Midbrain (tissue), 1 donor: Measurements from ENCODE around the gene AICDA.
"Not testable (repeated sequence)": the region's sequence is repeated elsewhere in the genome, so short reads cannot be mapped to it uniquely, and the experiment has no call there.

Source experiments
- DNase-seq: peaks from one replicate; lab custom pipeline; 2025; lab: John Stamatoyannopoulos, UW

AICDA gene

DNA sequence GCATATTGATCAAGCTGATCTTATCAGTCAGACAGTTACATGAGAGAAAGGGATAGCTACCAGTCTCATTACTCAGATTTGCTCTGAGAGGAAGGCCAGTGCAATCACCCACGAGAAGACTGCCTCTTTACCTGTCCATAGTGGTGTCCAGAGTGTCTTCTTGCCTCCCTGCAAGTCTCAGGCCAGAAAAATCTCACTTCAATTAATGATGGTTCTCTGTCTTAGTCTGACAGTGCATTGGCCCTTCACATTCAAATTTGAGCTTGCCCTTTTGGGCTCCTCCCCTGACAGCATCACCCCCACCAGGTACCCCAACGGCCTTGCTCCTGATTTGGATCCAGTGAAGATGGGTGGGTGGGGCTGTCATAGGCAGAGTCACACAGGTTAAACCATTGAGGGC, at the start of gene AICDA:
TSS of gene AICDA (minus strand) at position 231 of the 400 bp plus-strand sequence. CDS start at position 139, 92 bp downstream.
- DNase-seq, result no peak

DNA sequence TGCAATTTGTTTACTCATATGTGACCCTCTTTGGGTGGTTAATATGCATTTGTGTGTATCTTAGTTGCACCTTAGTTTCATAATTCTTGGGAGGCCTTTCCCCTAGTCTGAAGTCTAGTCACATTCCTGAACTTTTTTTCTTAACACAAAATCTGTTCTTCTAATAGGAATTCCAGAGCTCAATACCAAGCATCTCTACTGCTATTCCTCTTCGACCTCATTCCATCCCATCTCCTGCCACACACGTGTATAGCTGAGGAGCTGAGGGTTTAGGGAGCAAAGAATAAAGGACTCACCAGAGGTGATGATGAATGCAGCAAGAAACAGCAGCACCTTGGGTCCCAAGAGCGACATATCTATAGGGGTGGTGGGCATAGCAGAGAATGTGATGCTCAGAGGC, 49.1 kb upstream of the AICDA start:
- DNase-seq, result no peak

- DNase-seq, result peak; percentile 47
Measured at GRCh38 chr12:8661016-8661415, 48.4 kb upstream of the AICDA start.

GRCh38 chr12:8658346-8658745, 45.7 kb upstream of the AICDA start:
- no peak for DNase-seq

- no peak for DNase-seq
Measured at GRCh38 chr12:8655421-8655820, 42.8 kb upstream of the AICDA start.

GRCh38 chr12:8648576-8649205, 36.0 kb upstream of the AICDA start:
- DNase-seq, result no peak

DNA sequence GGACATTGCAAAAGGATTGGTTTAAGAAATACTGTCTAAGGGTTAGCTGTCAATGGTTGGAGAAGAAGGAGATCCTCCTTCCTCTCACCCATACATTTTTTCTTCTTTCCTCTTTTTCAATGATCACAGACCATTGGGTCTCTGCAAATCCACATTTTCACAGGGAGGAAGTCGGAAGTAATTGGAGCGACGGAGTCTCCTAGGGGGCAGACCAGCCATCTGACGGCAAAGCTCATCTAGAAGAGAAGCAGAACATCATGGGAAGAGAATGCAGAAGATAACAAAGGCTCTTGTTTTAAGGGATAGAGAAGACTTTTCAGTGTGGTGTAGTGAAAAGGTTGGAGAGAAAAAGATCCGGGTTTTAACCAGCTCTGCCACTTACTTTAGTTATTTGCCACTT, 35.3 kb upstream of the AICDA start:
- no peak for DNase-seq

DNA sequence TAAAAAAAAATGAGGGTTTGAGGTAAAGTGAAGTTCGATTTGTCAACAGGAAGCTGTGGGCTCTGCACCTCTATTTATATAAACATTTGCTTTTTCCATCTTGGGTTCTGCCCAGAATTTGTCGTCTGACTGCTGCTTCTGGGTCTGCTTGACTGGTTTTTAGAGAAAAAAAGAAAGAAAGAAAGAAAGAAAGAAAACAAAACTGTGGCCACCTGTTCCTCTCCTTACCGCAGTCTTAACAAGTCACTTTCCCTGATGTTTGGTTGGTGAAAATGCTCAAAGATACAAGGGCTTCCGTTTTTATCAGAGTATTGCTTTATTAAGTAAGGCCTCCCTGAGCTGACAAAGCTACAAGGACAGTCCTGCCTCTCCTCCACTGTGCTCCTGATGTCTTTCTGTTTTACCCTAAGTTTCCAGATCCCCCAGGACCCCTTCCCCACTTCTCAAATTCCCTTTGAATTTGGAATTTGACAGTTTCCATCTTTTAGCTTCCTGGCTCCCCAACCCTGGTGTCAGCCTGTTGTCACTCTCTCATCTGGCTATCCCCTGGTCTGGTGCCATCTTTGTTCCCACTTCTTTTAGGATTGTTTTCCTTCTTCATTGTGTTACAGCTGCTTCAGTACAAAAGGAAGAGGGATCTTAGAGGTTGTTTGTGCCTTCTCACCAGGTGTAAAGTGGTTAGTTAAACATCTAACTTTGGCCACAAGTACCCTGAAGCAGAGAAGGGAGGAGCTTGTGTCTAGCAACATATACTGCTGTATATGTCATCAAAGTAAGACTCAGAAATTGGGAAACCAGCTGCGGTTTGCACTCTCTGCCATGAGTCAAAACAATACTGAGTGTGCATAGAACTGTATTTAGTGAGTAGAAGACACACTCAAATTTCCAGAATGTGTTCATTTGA, 31.9 kb upstream of the AICDA start:
- no peak for DNase-seq

DNA sequence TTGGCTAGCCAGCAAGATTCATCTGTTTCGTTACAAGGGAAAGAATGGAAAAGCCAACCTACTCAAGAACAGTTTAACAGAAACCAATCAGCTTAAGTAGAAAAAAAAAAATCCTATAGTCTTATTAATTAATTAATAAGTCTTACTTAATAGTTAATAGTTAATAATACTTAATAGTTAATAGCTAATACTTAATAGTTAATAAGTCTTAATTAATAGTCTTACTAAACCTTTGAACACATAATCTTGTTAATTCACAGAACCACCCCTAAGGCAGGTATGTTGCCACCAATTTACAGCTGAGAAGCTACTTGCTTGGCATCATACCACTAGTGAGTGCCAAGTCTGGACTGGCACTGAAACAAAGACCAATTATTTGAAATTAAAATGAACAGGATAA, 30.1 kb upstream of the AICDA start:
- no peak for DNase-seq

DNA sequence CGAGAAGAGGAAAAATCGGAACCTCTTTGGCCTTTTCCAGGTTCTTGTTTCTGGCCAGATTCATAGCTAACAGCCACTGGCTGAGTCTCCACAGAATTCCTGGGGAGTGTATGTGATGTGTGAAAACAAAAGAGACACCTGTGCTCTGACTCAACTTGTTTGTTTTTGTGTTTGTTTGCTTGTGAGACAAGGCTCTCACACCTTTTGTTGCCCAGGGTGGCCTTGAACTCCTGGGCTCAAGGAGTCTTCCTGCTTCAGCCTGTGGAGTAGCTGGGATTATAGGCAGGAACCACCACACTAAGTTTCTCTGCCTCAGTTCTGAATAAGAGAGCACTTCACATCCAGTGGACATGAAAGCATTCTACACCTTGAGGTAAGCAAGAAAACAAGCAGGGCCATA, 27.3 kb upstream of the AICDA start:
- DNase-seq, result no peak

- no peak for DNase-seq
Measured at GRCh38 chr12:8638951-8639350, 26.3 kb upstream of the AICDA start.

- no peak for DNase-seq
Measured at GRCh38 chr12:8637666-8638065, 25.0 kb upstream of the AICDA start.

GRCh38 chr12:8637244-8637643, 24.6 kb upstream of the AICDA start:
- no peak for DNase-seq

DNA sequence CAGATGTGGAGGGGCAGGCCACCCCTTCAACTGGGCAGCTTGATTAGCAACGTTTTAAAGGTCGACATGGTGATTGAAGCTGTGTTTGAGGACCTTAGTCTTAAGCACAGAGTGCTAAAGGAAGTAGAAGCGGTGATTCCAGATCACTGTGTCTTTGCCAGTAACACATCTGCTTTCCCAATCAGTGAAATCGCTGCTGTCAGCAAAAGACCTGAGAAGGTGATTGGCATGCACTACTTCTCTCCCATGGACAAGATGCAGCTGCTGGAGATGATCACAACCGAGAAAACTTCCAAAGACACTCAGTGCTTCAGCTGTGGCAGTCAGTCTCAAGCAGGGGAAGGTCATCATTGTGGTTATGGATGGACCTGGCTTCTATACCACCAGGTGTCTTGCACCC, 23.9 kb upstream of the AICDA start:
- DNase-seq, result no peak

DNA sequence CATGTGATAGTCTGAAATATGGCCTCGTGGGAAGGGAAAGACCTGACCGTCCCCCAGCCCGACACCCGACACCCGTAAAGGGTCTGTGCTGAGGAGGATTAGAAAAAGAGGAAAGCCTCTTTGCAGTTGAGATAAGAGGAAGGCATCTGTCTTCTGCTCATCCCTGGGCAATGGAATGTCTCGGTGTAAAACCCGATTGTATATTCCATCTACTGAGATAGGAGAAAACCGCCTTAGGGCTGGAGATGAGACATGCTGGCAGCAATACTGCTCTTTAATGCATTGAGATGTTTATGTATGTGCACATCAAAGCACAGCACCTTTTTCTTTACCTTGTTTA, 23.3 kb upstream of the AICDA start:
- not testable (repeated sequence) for DNase-seq

GRCh38 chr12:8635342-8636006, 22.8 kb upstream of the AICDA start:
- not testable (repeated sequence) for DNase-seq

DNA sequence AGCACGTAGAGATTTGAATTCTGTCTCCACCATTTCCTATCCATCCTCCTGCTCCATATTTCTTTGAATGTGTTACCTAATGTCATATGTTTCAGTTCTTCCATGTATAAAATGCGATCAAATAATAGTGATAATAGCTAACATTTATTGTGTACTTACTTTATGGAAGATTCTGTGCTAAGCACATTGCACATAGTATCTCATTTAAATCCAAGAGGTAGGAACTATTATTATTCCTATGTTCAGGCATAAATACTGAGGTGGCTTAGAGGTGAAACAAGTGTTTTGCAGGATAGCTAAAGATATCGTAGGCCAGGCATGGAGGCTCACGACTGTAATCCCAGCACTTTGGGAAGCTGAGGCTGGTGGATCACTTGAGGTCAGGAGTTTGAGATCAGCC, 17.5 kb upstream of the AICDA start:
- no peak for DNase-seq

- DNase-seq, result no peak
Measured at GRCh38 chr12:8629486-8630033, 16.9 kb upstream of the AICDA start.

GRCh38 chr12:8628731-8629130, 16.1 kb upstream of the AICDA start:
- DNase-seq, result no peak

DNA sequence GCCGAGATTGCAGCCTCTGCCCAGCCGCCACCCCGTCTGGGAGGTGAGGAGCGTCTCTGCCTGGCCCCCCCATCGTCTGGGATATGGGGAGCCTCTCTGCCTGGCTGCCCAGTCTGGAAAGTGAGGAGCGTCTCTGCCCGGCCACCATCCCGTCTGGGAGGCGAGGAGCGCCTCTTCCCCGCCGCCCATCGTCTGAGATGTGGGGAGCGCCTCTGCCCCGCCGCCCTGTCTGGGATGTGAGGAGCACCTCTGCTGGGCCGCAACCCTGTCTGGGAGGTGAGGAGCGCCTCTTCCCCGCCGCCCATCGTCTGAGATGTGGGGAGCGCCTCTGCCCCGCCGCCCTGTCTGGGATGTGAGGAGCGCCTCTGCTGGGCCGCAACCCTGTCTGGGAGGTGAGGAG, 12.1 kb upstream of the AICDA start:
- DNase-seq, result not testable (repeated sequence)

- DNase-seq, result no peak
Measured at GRCh38 chr12:8622646-8623045, 10.0 kb upstream of the AICDA start.

DNA sequence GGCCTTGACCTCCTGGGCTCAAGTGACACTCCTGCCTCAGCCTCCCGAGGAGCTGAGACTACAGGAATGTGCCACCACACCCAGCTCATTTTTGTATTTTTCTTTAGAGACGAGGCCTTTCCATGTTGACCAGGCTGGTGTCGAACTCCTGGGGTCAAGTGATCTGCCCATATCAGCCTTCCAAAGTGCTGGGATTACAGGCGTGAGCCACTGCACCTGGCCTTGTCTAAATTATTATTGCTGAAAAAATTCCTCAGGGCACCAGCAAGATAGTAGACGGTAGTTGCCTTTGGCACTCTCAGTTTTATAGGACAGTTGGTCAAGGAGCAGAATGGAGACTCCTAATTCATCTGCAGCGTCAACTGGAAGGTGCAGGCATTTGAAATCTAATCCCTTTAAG, 2.5 kb upstream of the AICDA start:
- no peak for DNase-seq

- not testable (repeated sequence) for DNase-seq
Measured at GRCh38 chr12:8613881-8614280, 1.2 kb upstream of the AICDA start.
